ENCODE measurements around the gene UBR2.
"Not testable (repeated sequence)": the region's sequence is repeated elsewhere in the genome, so short reads cannot be mapped to it uniquely, and the experiment has no call there.

UBR2 gene

GRCh38 chr6:42729731-42730130 lies 165.9 kb downstream of the UBR2 start:
- DNase-seq = no peak

GRCh38 chr6:42733867-42734481 lies 170.1 kb downstream of the UBR2 start:
- DNase-seq = not testable (repeated sequence)

GRCh38 chr6:42735976-42736375 lies 172.1 kb downstream of the UBR2 start:
- DNase-seq = no peak

- no peak for DNase-seq
Measured at GRCh38 chr6:42740725-42741124, 176.9 kb downstream of the UBR2 start.

GRCh38 chr6:42742116-42742894 lies 178.5 kb downstream of the UBR2 start:
- DNase-seq = no peak

All from stimulated activated CD8-positive, alpha-beta memory T cell treated with anti-CD3 and anti-CD28 coated beads, Interleukin-4, amount 100 ng/mL, for 48 hours (primary cell).